GM23248 (cell line): Measurements from ENCODE around the gene SMIM14.

Experiments used
- EZH2 ChIP-seq: fragments of 200-600 bp; sonication (generic); IDR thresholded peaks from 2 replicates; pipeline ENCODE4 v1.6.1; 2018; ENCODE audit warnings: antibody characterized with exemption, mild to moderate bottlenecking; ENCODE audit not compliant: insufficient read depth, poor library complexity, severe bottlenecking
- EZH2phosphoT487 ChIP-seq: fragments of 200-600 bp; sonication (generic); IDR thresholded peaks from 2 replicates; pipeline ENCODE4 v1.6.1; 2018; ENCODE audit warnings: antibody characterized with exemption, moderate library complexity, mild to moderate bottlenecking, low read depth; ENCODE audit not compliant: insufficient read depth

GRCh38 chr4:39668887-39669286, 30.2 kb upstream of the SMIM14 start:
- TF ChIP-seq EZH2, result no peak
- TF ChIP-seq EZH2phosphoT487, result no peak
